ENCODE data around the gene TMEM132D. TPM values are rescaled to one million over a fixed set of nuclear protein-coding genes. Genes with fewer than 3 reads are reported as not detected.

TMEM132D gene
- total RNA-seq, 1 experiment from 2014 or later = not detected

- Histone ChIP-seq H3K4me1 (ENCODE audit: insufficient read depth, low read length, poor library complexity, severe bottlenecking) (no peaks in the 10 kb centered on the region), H3K4me3 (ENCODE audit: low read depth, low read length, poor library complexity, severe bottlenecking) (no peak overlapping the region), H3K27me3 (replicated peaks; ENCODE audit: insufficient read depth, low read depth, low read length, poor library complexity) (no peaks in the 10 kb centered on the region), H3K27ac (ENCODE audit: low read depth, low read length, poor library complexity, severe bottlenecking) (no peak overlapping the region), H3K9me3 (ENCODE audit: low read depth, low read length, poor library complexity, severe bottlenecking) (peaks cover 8% of the 10 kb centered on the region), H3K36me3 (ENCODE audit: insufficient read depth, low read length, poor library complexity, severe bottlenecking) (no peaks in the 10 kb centered on the region)
- TF ChIP-seq, protein P1, sequence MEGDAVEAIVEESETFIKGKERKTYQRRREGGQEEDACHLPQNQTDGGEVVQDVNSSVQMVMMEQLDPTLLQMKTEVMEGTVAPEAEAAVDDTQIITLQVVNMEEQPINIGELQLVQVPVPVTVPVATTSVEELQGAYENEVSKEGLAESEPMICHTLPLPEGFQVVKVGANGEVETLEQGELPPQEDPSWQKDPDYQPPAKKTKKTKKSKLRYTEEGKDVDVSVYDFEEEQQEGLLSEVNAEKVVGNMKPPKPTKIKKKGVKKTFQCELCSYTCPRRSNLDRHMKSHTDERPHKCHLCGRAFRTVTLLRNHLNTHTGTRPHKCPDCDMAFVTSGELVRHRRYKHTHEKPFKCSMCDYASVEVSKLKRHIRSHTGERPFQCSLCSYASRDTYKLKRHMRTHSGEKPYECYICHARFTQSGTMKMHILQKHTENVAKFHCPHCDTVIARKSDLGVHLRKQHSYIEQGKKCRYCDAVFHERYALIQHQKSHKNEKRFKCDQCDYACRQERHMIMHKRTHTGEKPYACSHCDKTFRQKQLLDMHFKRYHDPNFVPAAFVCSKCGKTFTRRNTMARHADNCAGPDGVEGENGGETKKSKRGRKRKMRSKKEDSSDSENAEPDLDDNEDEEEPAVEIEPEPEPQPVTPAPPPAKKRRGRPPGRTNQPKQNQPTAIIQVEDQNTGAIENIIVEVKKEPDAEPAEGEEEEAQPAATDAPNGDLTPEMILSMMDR (conservative IDR thresholded peaks at IDR 0.05; ENCODE audit: low read depth, low read length) = no peak
- no peak for TF ChIP-seq EZH2 (IDR thresholded peaks at IDR 0.05; ENCODE audit: borderline replicate concordance, low read depth, low read length, poor library complexity, severe bottlenecking)
- intact Hi-C loops (cut with micrococcal nuclease; ENCODE audit: unreplicated experiment) = no loop called here
- no TSS peak for BruUV-seq (replicated peaks)
- DNase-seq (ENCODE audit: low spot score) = no peak
- POLR2A ChIA-PET (ENCODE audit: low non-redundant PET) = no interaction called here
- CTCF ChIA-PET = no interaction called here
Observed at GRCh38 chr12:129163861-129164260, 740.0 kb downstream of the TMEM132D start.

GRCh38 chr12:129163461-129163860, 740.4 kb downstream of the TMEM132D start:
- ChIA-PET POLR2A (ENCODE audit: low non-redundant PET) (no interaction called here), CTCF (no interaction called here)
- intact Hi-C loops (cut with micrococcal nuclease; ENCODE audit: unreplicated experiment) = no loop called here
- no TSS peak for BruUV-seq (replicated peaks)
- no peak for DNase-seq (ENCODE audit: low spot score)
- TF ChIP-seq, protein P1 (conservative IDR thresholded peaks at IDR 0.05; ENCODE audit: low read depth, low read length) = no peak
- H3K27me3 ChIP-seq (replicated peaks; ENCODE audit: insufficient read depth, low read depth, low read length, poor library complexity) = no peaks in the 10 kb centered on the region
- no peak overlapping the region for H3K27ac ChIP-seq (ENCODE audit: low read depth, low read length, poor library complexity, severe bottlenecking)
- H3K36me3 ChIP-seq (ENCODE audit: insufficient read depth, low read length, poor library complexity, severe bottlenecking) = no peaks in the 10 kb centered on the region
- peaks cover 4% of the 10 kb centered on the region for H3K9me3 ChIP-seq (ENCODE audit: low read depth, low read length, poor library complexity, severe bottlenecking)
- H3K4me3 ChIP-seq (ENCODE audit: low read depth, low read length, poor library complexity, severe bottlenecking) = no peak overlapping the region
- H3K4me1 ChIP-seq (ENCODE audit: insufficient read depth, low read length, poor library complexity, severe bottlenecking) = no peaks in the 10 kb centered on the region

DNA sequence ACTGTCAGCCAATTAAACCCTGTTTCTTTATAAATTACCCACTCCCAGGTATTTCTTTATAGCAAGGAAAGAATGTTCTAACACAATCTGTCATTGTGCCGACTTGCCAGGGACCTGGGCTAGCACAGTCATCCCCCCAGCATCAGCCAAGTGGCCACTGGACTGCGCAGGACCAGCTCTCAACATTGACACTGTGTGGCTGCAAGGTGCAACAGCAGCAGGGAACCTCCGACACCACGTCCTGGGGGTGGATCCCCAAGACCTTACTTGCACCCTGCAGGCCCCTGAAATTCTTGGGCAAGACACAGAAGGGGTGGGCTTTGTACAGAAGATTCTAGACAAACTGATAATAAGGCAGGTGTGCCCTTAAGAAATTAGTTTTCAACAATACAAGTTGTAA, 741.0 kb downstream of the TMEM132D start:
- Histone ChIP-seq H3K4me3 (ENCODE audit: low read depth, low read length, poor library complexity, severe bottlenecking) (no peak overlapping the region), H3K9me3 (ENCODE audit: low read depth, low read length, poor library complexity, severe bottlenecking) (no peaks in the 10 kb centered on the region), H3K4me1 (ENCODE audit: insufficient read depth, low read length, poor library complexity, severe bottlenecking) (no peaks in the 10 kb centered on the region), H3K27ac (ENCODE audit: low read depth, low read length, poor library complexity, severe bottlenecking) (no peak overlapping the region), H3K27me3 (replicated peaks; ENCODE audit: insufficient read depth, low read depth, low read length, poor library complexity) (no peaks in the 10 kb centered on the region), H3K36me3 (ENCODE audit: insufficient read depth, low read length, poor library complexity, severe bottlenecking) (no peaks in the 10 kb centered on the region)
- ChIA-PET CTCF (no interaction called here), POLR2A (ENCODE audit: low non-redundant PET) (no interaction called here)
- BruUV-seq (replicated peaks) = no TSS peak
- intact Hi-C loops (cut with micrococcal nuclease; ENCODE audit: unreplicated experiment) = no loop called here
- DNase-seq (ENCODE audit: low spot score) = no peak
- TF ChIP-seq, protein P1 (conservative IDR thresholded peaks at IDR 0.05; ENCODE audit: low read depth, low read length) = no peak
- no peak for TF ChIP-seq EZH2 (IDR thresholded peaks at IDR 0.05; ENCODE audit: borderline replicate concordance, low read depth, low read length, poor library complexity, severe bottlenecking)
